Neuronal stem cell (in vitro differentiated cells): ENCODE data around the gene ZFR2.

Source experiments
- DNase-seq: peaks from one replicate; pipeline ENCODE4 v3.0.0-alpha.2; 2013; ENCODE audit warnings: low spot score
- H2AFZ ChIP-seq: one replicate; pipeline ENCODE4 v1.6.1; 2013; ENCODE audit warnings: mild to moderate bottlenecking, low read length, inconsistent platforms
- H2AK5ac ChIP-seq: 2 replicates; pipeline ENCODE4 v1.6.1; 2013; ENCODE audit warnings: low read depth, mild to moderate bottlenecking, inconsistent platforms, low read length, moderate library complexity, mixed read lengths
- H2BK120ac ChIP-seq: 2 replicates; pipeline ENCODE4 v1.6.1; 2013; ENCODE audit warnings: low read depth, mild to moderate bottlenecking, inconsistent platforms, low read length, moderate library complexity, mixed read lengths
- H2BK12ac ChIP-seq: one replicate; pipeline ENCODE4 v1.6.1; 2013; ENCODE audit warnings: low read length, inconsistent platforms
- H2BK15ac ChIP-seq: 2 replicates; pipeline ENCODE4 v1.6.1; 2013; ENCODE audit warnings: mild to moderate bottlenecking, low read length, inconsistent platforms, mixed read lengths
- H2BK5ac ChIP-seq: one replicate; pipeline ENCODE4 v1.6.1; 2013; ENCODE audit warnings: inconsistent platforms, mild to moderate bottlenecking, low read length, moderate library complexity
- H3K14ac ChIP-seq: one replicate; pipeline ENCODE4 v1.6.1; 2013; ENCODE audit warnings: low read length, inconsistent platforms
- H3K18ac ChIP-seq: 2 replicates; pipeline ENCODE4 v1.6.1; 2013; ENCODE audit warnings: low read length, inconsistent platforms
- H3K23ac ChIP-seq: 2 replicates; pipeline ENCODE4 v1.6.1; 2013; ENCODE audit warnings: low read depth, mild to moderate bottlenecking, mixed read lengths, low read length, inconsistent platforms; ENCODE audit not compliant: poor library complexity
- H3K27ac ChIP-seq: replicated peaks from 3 replicates; pipeline ENCODE4 v1.5.1; 2013; ENCODE audit warnings: low read length, inconsistent platforms
- H3K27me3 ChIP-seq, 3 experiments: 2 replicates each; pipeline ENCODE4 v1.6.1; 2013; ENCODE audit warnings: low read length in 3 of 3, mild to moderate bottlenecking in 2 of 3, inconsistent platforms in 1 of 3, low read depth in 1 of 3, mixed read lengths in 1 of 3, moderate library complexity in 1 of 3; ENCODE audit not compliant: control insufficient read depth in 3 of 3, insufficient read depth in 3 of 3
- H3K36me3 ChIP-seq, 2 donors: replicated peaks in 1 of 2; 2 replicates each; pipeline ENCODE4 v1.6.1; 2013; ENCODE audit warnings: low read length in 2 of 2; ENCODE audit not compliant: control insufficient read depth in 2 of 2, insufficient read depth in 2 of 2
- H3K4ac ChIP-seq: 2 replicates; pipeline ENCODE4 v1.6.1; 2013; ENCODE audit warnings: inconsistent platforms, mild to moderate bottlenecking, low read length, moderate library complexity
- H3K4me1 ChIP-seq, 2 donors: 1 replicate in 1 of 2; 2 replicates in 1 of 2; pipeline ENCODE4 v1.6.1; 2013; ENCODE audit warnings: low read length in 2 of 2, low read depth in 1 of 2; ENCODE audit not compliant: control insufficient read depth in 2 of 2, insufficient read depth in 1 of 2
- H3K4me2 ChIP-seq: one replicate; pipeline ENCODE4 v1.6.1; 2013; ENCODE audit warnings: mild to moderate bottlenecking, low read length, inconsistent platforms; ENCODE audit not compliant: insufficient read depth, poor library complexity, severe bottlenecking
- H3K4me3 ChIP-seq, 2 donors: 2 replicates each; pipeline ENCODE4 v1.5.1; 2013; ENCODE audit warnings: low read length in 2 of 2, mild to moderate bottlenecking in 2 of 2, inconsistent platforms in 1 of 2, moderate library complexity in 1 of 2
- H3K79me1 ChIP-seq: one replicate; pipeline ENCODE4 v1.6.1; 2013; ENCODE audit warnings: low read depth, mild to moderate bottlenecking, inconsistent platforms, low read length, moderate library complexity
- H3K9ac ChIP-seq: one replicate; pipeline ENCODE4 v1.6.1; 2013; ENCODE audit warnings: mild to moderate bottlenecking, low read depth, low read length, inconsistent platforms; ENCODE audit not compliant: poor library complexity
- H3K9me3 ChIP-seq, 2 donors: replicated peaks in 1 of 2; 2 replicates each; pipeline versions ENCODE3 to v1.6.1; 2013; ENCODE audit warnings: low read length in 2 of 2, mild to moderate bottlenecking in 2 of 2, inconsistent platforms in 1 of 2, low read depth in 1 of 2, mixed read lengths in 1 of 2, moderate library complexity in 1 of 2; ENCODE audit not compliant: control insufficient read depth in 2 of 2, insufficient read depth in 1 of 2
- H4K8ac ChIP-seq: one replicate; pipeline ENCODE4 v1.6.1; 2013; ENCODE audit warnings: low read depth, mild to moderate bottlenecking, inconsistent platforms, low read length, moderate library complexity
- H4K91ac ChIP-seq: one replicate; pipeline ENCODE4 v1.6.1; 2013; ENCODE audit warnings: low read length, low read depth, mild to moderate bottlenecking, inconsistent platforms; ENCODE audit not compliant: poor library complexity
- WGBS, 2 donors: extraction: QIAGEN DNeasy Blood & Tissue Kit; methylation state at CpG; one replicate each; pipeline ENCODE4 v1.1.7; 2013; ENCODE audit warnings: missing lambda C conversion rate in 2 of 2, mixed read lengths in 1 of 2; ENCODE audit not compliant: insufficient read length in 2 of 2, insufficient replicate concordance in 1 of 2; ENCODE audit errors: extremely low coverage in 2 of 2; 5-methylcytosine and 5-hydroxymethylcytosine counted together

Gene ZFR2

DNA sequence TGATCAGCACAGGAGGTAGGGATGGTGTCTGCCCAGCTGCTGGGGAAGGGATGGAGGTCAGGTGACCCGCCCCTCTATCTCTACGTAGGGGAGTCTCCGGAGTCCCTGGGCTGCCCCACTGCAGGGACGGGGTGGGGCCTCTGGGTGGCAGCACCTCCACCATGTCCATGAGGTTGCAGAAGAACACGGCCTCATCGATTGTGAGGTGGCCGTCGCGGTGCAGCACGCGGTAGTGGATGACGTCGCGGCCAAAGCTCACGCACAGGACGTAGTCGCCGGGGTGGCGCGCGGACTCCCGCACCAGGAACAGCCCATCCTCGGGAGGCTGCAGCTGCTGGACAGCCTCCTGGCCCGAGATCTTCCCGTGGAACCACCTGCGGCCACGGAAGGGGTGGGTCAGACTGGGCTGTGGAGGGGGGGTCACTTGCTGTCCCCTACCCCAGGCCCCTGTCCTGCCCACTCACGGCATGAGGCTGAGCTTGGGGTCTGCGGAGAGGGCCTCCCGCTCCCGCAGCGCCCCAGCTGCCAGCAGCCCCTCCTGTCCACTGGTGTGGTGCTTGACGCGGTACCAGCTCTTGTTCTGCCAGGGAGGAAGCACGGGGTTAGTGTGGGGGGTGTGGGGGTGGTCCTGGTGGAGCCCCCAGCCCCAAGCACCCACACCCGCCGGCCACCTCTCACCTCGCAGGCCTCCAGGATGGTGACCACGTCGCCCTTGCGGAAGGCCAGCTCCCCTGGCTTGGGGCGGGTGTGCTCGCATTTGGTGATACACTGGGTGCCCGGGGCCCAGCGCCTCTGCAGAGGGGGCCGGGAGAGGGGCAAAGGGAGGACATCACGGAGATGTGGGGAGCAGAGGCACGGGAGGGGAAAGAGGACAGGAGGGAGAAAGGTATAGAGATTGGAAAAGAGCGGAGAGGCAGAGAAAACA lies 84.9 kb downstream of the ZFR2 start:
- Histone ChIP-seq H3K4me3 (no peak overlapping the region), H3K14ac (no peak overlapping the region), H3K4ac (peak overlapping the region; percentile 76), H3K79me1 (no peaks in the 10 kb centered on the region), H2BK15ac (no peak overlapping the region), H3K36me3 (no peaks in the 10 kb centered on the region), H3K4me1 (peaks cover 2 to 6% of the 10 kb centered on the region in 2 donors), H4K91ac (no peak overlapping the region), H3K27me3 (peaks cover 8 to 45% (median 34%) of the 10 kb centered on the region in 3 experiments), H2AFZ (no peak overlapping the region), H3K9me3 (peaks cover 16 to 22% of the 10 kb centered on the region in 2 donors), H3K18ac (peak overlapping the region; percentile 38), H3K23ac (peak overlapping the region; percentile 89), H2BK120ac (no peak overlapping the region), H2AK5ac (peak overlapping the region; percentile 93), H3K27ac (no peak overlapping the region), H2BK12ac (peak overlapping the region; percentile 84), H2BK5ac (no peak overlapping the region), H3K9ac (peak overlapping the region; percentile 12), H4K8ac (no peak overlapping the region), H3K4me2 (no peak overlapping the region)
- DNase-seq: no peak
- WGBS, 2 donors: no CpG with 5 or more reads among the region's 49 CpGs

DNA sequence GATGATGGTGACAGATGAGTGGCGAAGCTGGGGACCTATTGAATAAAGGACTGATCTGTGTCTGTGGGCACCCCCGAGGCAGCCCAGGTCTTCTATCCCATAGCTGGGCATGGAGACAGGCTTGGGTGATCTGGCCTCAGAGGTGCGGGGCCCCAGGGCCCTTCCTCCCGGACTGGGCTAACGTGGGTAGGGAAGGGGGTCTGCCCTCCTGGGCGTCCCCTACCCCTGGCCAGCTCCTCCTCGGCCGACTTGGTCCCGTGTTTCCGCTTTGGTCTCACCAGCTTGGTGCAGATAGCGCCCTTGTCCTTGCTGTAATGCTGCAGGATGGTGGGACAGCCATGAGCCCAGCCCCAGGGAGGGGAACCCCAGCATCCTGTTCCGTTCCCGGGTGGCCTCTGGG lies 85.9 kb downstream of the ZFR2 start:
- Histone ChIP-seq H3K14ac (no peak overlapping the region), H3K4ac (no peak overlapping the region), H3K27ac (no peak overlapping the region), H3K4me2 (no peak overlapping the region), H2BK12ac (no peak overlapping the region), H4K91ac (no peak overlapping the region), H3K18ac (no peak overlapping the region), H3K4me1 (peaks cover 2 to 6% of the 10 kb centered on the region in 2 donors), H2AFZ (no peak overlapping the region), H4K8ac (no peak overlapping the region), H2BK5ac (no peak overlapping the region), H3K27me3 (peaks cover 8 to 41% (median 34%) of the 10 kb centered on the region in 3 experiments), H2BK120ac (no peak overlapping the region), H3K4me3 (no peak overlapping the region), H3K9ac (no peak overlapping the region), H3K9me3 (peaks cover 16 to 22% of the 10 kb centered on the region in 2 donors), H3K36me3 (no peaks in the 10 kb centered on the region), H2AK5ac (no peak overlapping the region), H3K79me1 (no peaks in the 10 kb centered on the region), H2BK15ac (no peak overlapping the region), H3K23ac (no peak overlapping the region)
- DNase-seq: no peak
- no CpG with 5 or more reads among the region's 13 CpGs for WGBS, 2 donors

DNA sequence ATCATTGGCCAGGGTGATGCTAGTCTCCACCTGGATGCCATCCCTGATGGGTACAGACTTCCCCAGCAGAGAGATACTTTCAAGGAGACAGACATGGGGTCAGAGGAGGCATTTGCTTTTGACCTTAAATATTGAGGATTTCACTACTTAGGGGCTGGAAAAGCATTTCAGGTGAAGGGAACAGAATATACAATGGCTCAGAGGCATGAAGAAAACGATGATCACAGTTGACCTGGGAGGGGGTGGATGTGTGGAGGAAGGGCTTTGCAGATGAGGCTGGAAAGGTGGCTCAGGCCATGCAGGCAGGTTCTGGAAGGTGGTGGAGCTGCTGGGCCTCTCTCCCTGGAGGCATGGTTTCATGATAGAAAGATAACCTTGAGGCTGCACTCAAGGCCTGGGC lies 86.5 kb downstream of the ZFR2 start:
- H3K36me3 ChIP-seq: no peaks in the 10 kb centered on the region
- no peak for DNase-seq
- peaks cover 2 to 6% of the 10 kb centered on the region in 2 donors for H3K4me1 ChIP-seq
- no peak overlapping the region for H2BK12ac ChIP-seq
- H3K27me3 ChIP-seq: peaks cover 8 to 38% (median 34%) of the 10 kb centered on the region in 3 experiments
- WGBS, 2 donors: no CpG with 5 or more reads among the region's 1 CpG
- no peaks in the 10 kb centered on the region for H3K79me1 ChIP-seq
- H2AFZ ChIP-seq: no peak overlapping the region
- no peak overlapping the region for H2BK120ac ChIP-seq
- H3K4ac ChIP-seq: no peak overlapping the region
- no peak overlapping the region for H4K8ac ChIP-seq
- no peak overlapping the region for H3K14ac ChIP-seq
- H2BK5ac ChIP-seq: no peak overlapping the region
- no peak overlapping the region for H4K91ac ChIP-seq
- no peak overlapping the region for H3K9ac ChIP-seq
- no peak overlapping the region for H3K27ac ChIP-seq
- H3K9me3 ChIP-seq: peaks cover 16 to 22% of the 10 kb centered on the region in 2 donors
- no peak overlapping the region for H3K4me3 ChIP-seq
- H3K4me2 ChIP-seq: no peak overlapping the region
- H2BK15ac ChIP-seq: no peak overlapping the region
- no peak overlapping the region for H3K18ac ChIP-seq
- no peak overlapping the region for H2AK5ac ChIP-seq
- H3K23ac ChIP-seq: no peak overlapping the region

DNA sequence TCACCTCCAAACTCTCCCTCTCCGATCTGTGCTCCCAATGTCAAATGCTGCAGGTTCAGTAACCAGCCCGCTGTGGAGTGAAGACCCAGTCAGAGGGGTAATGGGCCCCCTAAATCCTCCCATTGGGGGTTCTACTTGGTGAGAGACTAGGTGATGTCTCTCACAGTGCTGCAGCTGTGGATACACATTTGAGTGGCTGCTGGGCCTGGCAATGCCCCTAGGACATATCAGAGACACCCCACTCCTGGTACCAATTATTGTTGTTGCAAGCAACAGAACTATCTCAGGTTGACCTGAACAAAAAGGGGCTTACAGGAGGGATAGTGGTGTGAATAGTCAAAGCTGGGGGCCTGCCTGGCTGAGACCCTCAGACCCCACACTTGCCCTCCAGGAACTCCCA lies 87.2 kb downstream of the ZFR2 start:
- H3K27ac ChIP-seq: no peak overlapping the region

More for the DNA sequence above, 87.2 kb downstream of the ZFR2 start:
- WGBS, 2 donors: no CpG with 5 or more reads among the region's 2 CpGs
- no peak overlapping the region for H2BK5ac ChIP-seq
- no peak overlapping the region for H2AK5ac ChIP-seq
- peaks cover 2 to 6% of the 10 kb centered on the region in 2 donors for H3K4me1 ChIP-seq
- H3K4ac ChIP-seq: no peak overlapping the region
- H2BK120ac ChIP-seq: no peak overlapping the region
- H3K79me1 ChIP-seq: no peaks in the 10 kb centered on the region
- H3K9ac ChIP-seq: no peak overlapping the region
- H3K4me2 ChIP-seq: no peak overlapping the region
- H4K91ac ChIP-seq: no peak overlapping the region
- H3K9me3 ChIP-seq: peaks cover 16 to 22% of the 10 kb centered on the region in 2 donors
- H3K23ac ChIP-seq: no peak overlapping the region
- H3K14ac ChIP-seq: no peak overlapping the region
- H2BK15ac ChIP-seq: no peak overlapping the region
- H3K27me3 ChIP-seq: peaks cover 8 to 31% (median 31%) of the 10 kb centered on the region in 3 experiments
- no peak overlapping the region for H4K8ac ChIP-seq
- H3K36me3 ChIP-seq: no peaks in the 10 kb centered on the region
- no peak overlapping the region for H3K18ac ChIP-seq
- H2BK12ac ChIP-seq: no peak overlapping the region
- no peak overlapping the region for H2AFZ ChIP-seq
- H3K4me3 ChIP-seq: no peak overlapping the region
- no peak for DNase-seq
